HepG2 (cell line): ENCODE results near the gene C11orf24. TPM values are rescaled to one million over a fixed set of nuclear protein-coding genes. Genes with fewer than 3 reads are reported as not detected.

ENCODE experiments used
- BHLHE40 ChIP-seq: IDR thresholded peaks from 2 replicates; pipeline ENCODE4 v1.6.1; 2011; ENCODE audit warnings: low read length, improper control_type of control experiment
- BORCS8-MEF2B ChIP-seq: sonication (generic); formaldehyde crosslinking; IDR thresholded peaks from 2 replicates; pipeline ENCODE4 v1.8.0; 2022; ENCODE audit warnings: mild to moderate bottlenecking, missing genetic modification reagents
- E2F2 ChIP-seq: sonication (generic); formaldehyde crosslinking; IDR thresholded peaks from 2 replicates; pipeline ENCODE4 v1.4.0; 2020; ENCODE audit warnings: missing genetic modification reagents, borderline replicate concordance
- FOXA1 ChIP-seq, 2 experiments: fragments of 450-650 bp in 1 of 2; sonication (generic) in 1 of 2; formaldehyde crosslinking in 1 of 2; IDR thresholded peaks; 2 replicates each; pipeline versions ENCODE4 v1.4.0 to v1.6.1; 2016 to 2020; ENCODE audit warnings: missing genetic modification reagents in 1 of 2
- FOXK2 ChIP-seq: fragments of 450-650 bp; IDR thresholded peaks from 2 replicates; pipeline ENCODE4 v1.6.1; 2016
- GLI4 ChIP-seq: sonication (generic); formaldehyde crosslinking; IDR thresholded peaks from 2 replicates; pipeline ENCODE4 v1.5.1; 2020; ENCODE audit warnings: missing genetic modification reagents, mild to moderate bottlenecking, moderate library complexity, borderline replicate concordance
- HOXA3 ChIP-seq: sonication (generic); formaldehyde crosslinking; IDR thresholded peaks from 2 replicates; pipeline ENCODE4 v1.5.0; 2020; ENCODE audit warnings: missing genetic modification reagents
- MAFK ChIP-seq, 2 experiments: IDR thresholded peaks in 1 of 2; conservative IDR thresholded peaks in 1 of 2; 2 replicates each; pipeline ENCODE4 v1.6.1; 2011; ENCODE audit warnings: improper control_type of control experiment in 2 of 2, low read length in 2 of 2
- MATR3 ChIP-seq: sonication (generic); formaldehyde crosslinking; IDR thresholded peaks from 2 replicates; pipeline ENCODE4 v1.4.0; 2020; ENCODE audit warnings: missing genetic modification reagents
- NFE2L1 ChIP-seq: sonication (generic); formaldehyde crosslinking; IDR thresholded peaks from 2 replicates; pipeline ENCODE4 v1.4.0; 2020; ENCODE audit warnings: missing genetic modification reagents, mild to moderate bottlenecking, borderline replicate concordance
- NFYB ChIP-seq: sonication (generic); formaldehyde crosslinking; IDR thresholded peaks from 2 replicates; pipeline ENCODE4 v1.4.0; 2020; ENCODE audit warnings: missing genetic modification reagents
- PTBP1 ChIP-seq: fragments of 200-400 bp; formaldehyde crosslinking; IDR thresholded peaks from 2 replicates; pipeline ENCODE4 v1.6.1; 2018; ENCODE audit warnings: low read length, low read depth; ENCODE audit not compliant: poor library complexity, severe bottlenecking
- RARA ChIP-seq: IDR thresholded peaks from 2 replicates; pipeline ENCODE4 v1.6.1; 2016; ENCODE audit warnings: missing genetic modification reagents, missing compliant biosample characterization
- RXRA ChIP-seq: sonication (generic); formaldehyde crosslinking; IDR thresholded peaks from 2 replicates; pipeline ENCODE4 v1.5.1; 2020; ENCODE audit warnings: missing genetic modification reagents
- SALL1 ChIP-seq: sonication (generic); formaldehyde crosslinking; IDR thresholded peaks from 2 replicates; pipeline ENCODE4 v1.8.0; 2022; ENCODE audit warnings: mild to moderate bottlenecking, missing genetic modification reagents
- SMAD9 ChIP-seq: sonication (generic); formaldehyde crosslinking; IDR thresholded peaks from 2 replicates; pipeline ENCODE4 v1.5.1; 2020; ENCODE audit warnings: mild to moderate bottlenecking, missing genetic modification reagents
- SNAI1 ChIP-seq: sonication (generic); formaldehyde crosslinking; IDR thresholded peaks from 2 replicates; pipeline ENCODE4 v1.5.0; 2020; ENCODE audit warnings: mild to moderate bottlenecking, missing genetic modification reagents, borderline replicate concordance
- TEAD3 ChIP-seq: optimal IDR thresholded peaks from 2 replicates; pipeline ENCODE3; 2016; ENCODE audit warnings: borderline replicate concordance
- ZBTB7A ChIP-seq: sonication (generic); formaldehyde crosslinking; IDR thresholded peaks from 2 replicates; pipeline ENCODE4 v1.8.0; 2022; ENCODE audit warnings: mild to moderate bottlenecking, missing genetic modification reagents
- ZFY ChIP-seq: sonication (generic); formaldehyde crosslinking; IDR thresholded peaks from 2 replicates; pipeline ENCODE4 v1.4.0; 2020; ENCODE audit warnings: missing genetic modification reagents
- ZHX1 ChIP-seq: sonication (generic); formaldehyde crosslinking; IDR thresholded peaks from 2 replicates; pipeline ENCODE4 v1.8.1; 2022; ENCODE audit warnings: low read depth, mild to moderate bottlenecking, missing genetic modification reagents
- ZNF317 ChIP-seq: sonication (generic); formaldehyde crosslinking; IDR thresholded peaks from 2 replicates; pipeline ENCODE4 v1.5.0; 2020; ENCODE audit warnings: mild to moderate bottlenecking, missing genetic modification reagents
- ZNF484 ChIP-seq: sonication (generic); formaldehyde crosslinking; IDR thresholded peaks from 2 replicates; pipeline ENCODE4 v1.5.1; 2020; ENCODE audit warnings: mild to moderate bottlenecking, low read depth, missing genetic modification reagents, borderline replicate concordance
- ZNF629 ChIP-seq: sonication (generic); formaldehyde crosslinking; conservative IDR thresholded peaks from 2 replicates; pipeline ENCODE4 v1.5.0; 2020; ENCODE audit warnings: missing genetic modification reagents
- ZNF781 ChIP-seq: sonication (generic); formaldehyde crosslinking; IDR thresholded peaks from 2 replicates; pipeline ENCODE4 v1.5.1; 2020; ENCODE audit warnings: borderline replicate concordance, mild to moderate bottlenecking, missing genetic modification reagents; ENCODE audit errors: not compliant biosample characterization
- polyA plus RNA-seq, 8 experiments: library from polyadenylated mRNA; depleted of rRNA in 3 of 8; stranded (reverse) in 7 of 8; unstranded in 1 of 8; fragments of >200 nt; fragmentation: Illumina TruSeq in 4 of 8; extraction: Trizol in 4 of 8; gene quantifications; 2 replicates each; pipeline versions ENCODE4 v1.2.1 to v1.2.3, GENCODE V29; 2011 to 2016; ENCODE audit warnings: low read depth in 4 of 8, missing spikeins in 1 of 8, mixed read lengths in 1 of 8; ENCODE audit not compliant: insufficient read depth in 1 of 8
- total RNA-seq, 5 experiments: library from RNA; depleted of rRNA; stranded (reverse); fragments of >200 nt; fragmentation: Illumina TruSeq; extraction: Trizol; gene quantifications; 2 replicates each; pipeline ENCODE4 v1.2.3, GENCODE V29; 2016; ENCODE audit warnings: low read depth in 1 of 5

Gene C11orf24
- total and polyA plus RNA-seq, 2 of the 13 experiments (the other 11 are each of a cell fraction or from before 2014, with no cell fraction given): 52.9 to 55.5 TPM

- TF ChIP-seq PTBP1: no peak
- TF ChIP-seq ZHX1 (CRISPR knock-in tag): no peak
- TF ChIP-seq NFYB (CRISPR knock-in tag): peak; percentile 74
- TF ChIP-seq ZNF781: no peak
- peak; percentile 21; the same call in 1 of the 2 replicates for TF ChIP-seq HOXA3
- no peak for TF ChIP-seq TEAD3 (CRISPR knock-in tag)
- TF ChIP-seq ZNF484 (CRISPR knock-in tag): no peak
- TF ChIP-seq BHLHE40: peak; percentile 36; the same call in 1 of the 2 replicates
- TF ChIP-seq RARA: no peak
- peak; percentile 41; the same call in 1 of the 2 replicates for TF ChIP-seq ZFY
- no peak for TF ChIP-seq SNAI1 (CRISPR knock-in tag)
- no peak for TF ChIP-seq MAFK (conservative IDR thresholded peaks at IDR 0.05 in 1 of 2, IDR thresholded peaks at IDR 0.05 in 1 of 2; ENCODE audit: low read length in 2 of 2)
- TF ChIP-seq ZNF317 (CRISPR knock-in tag): no peak
- no peak for TF ChIP-seq FOXK2
- no peak for TF ChIP-seq E2F2
- peak; percentile 27; the same call in 1 of the 2 replicates for TF ChIP-seq ZBTB7A
- TF ChIP-seq BORCS8-MEF2B: no peak
- TF ChIP-seq RXRA (CRISPR knock-in tag): peak; percentile 24; the same call in 1 of the 2 replicates
- no peak for TF ChIP-seq SMAD9
- no peak for TF ChIP-seq GLI4 (CRISPR knock-in tag)
- TF ChIP-seq MATR3: no peak
- TF ChIP-seq ZNF629 (CRISPR knock-in tag): peak; percentile 51
- no peak for TF ChIP-seq FOXA1 (IDR thresholded peaks at IDR 0.05)
- no peak for TF ChIP-seq FOXA1 (CRISPR knock-in tag; IDR thresholded peaks at IDR 0.05)
- TF ChIP-seq SALL1: peak; percentile 35
- TF ChIP-seq NFE2L1 (CRISPR knock-in tag): no peak
These were observed 59.2 kb downstream of the C11orf24 start (continued) for GRCh38 chr11:68212421-68213134.
